Ramos (cell line): ENCODE results near the gene PLEKHA6.

Experiments
- in situ Hi-C: fragments of 300-500 bp; cut with MboI; formaldehyde crosslinking; loops from one replicate; pipeline ENCODE4 v1.14.3; 2022; ENCODE audit warnings: low sequenced_read_pairs; ENCODE audit not compliant: unreplicated experiment

The PLEKHA6 gene

DNA sequence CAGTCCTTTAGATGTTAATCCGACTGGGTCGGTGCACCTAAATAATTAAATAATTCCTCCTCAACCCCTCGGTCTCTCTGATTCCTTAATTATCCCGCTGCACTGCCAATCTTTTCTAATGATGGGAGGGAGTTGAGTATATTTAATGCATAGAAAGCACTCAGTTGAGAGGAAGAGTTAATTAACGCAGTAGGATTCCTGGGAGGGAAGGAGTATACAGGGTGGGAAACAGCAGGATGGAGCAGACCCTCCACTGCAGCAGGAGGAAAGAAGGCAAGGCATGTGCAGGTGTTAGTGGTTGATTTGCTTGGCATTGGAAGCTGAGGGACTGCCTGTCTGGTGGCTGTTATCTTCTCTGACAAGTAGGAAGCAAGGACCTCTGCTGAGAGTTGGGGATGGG is 183.7 kb downstream of the PLEKHA6 start:
- in situ Hi-C loops = no loop called here

DNA sequence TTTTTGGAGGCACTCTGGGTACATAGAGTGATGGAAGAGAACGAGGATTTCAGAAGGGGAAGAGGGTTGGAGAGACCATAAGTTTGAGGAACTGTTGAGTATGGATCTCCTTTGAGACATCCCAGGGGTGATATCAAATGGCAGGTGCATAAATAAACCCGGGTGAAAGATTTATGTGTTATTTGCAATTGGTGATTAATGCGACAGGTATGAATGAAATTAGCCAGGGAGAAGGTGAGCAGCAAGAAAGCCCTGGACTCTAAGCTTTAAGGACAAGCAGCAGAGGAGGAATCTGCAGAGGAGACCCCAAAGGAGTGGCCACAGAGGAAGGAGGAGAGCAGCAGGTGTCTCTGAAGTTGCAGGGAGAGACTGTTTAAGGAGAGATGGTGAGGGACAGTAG is 184.8 kb downstream of the PLEKHA6 start:
- in situ Hi-C loops = no loop called here

DNA sequence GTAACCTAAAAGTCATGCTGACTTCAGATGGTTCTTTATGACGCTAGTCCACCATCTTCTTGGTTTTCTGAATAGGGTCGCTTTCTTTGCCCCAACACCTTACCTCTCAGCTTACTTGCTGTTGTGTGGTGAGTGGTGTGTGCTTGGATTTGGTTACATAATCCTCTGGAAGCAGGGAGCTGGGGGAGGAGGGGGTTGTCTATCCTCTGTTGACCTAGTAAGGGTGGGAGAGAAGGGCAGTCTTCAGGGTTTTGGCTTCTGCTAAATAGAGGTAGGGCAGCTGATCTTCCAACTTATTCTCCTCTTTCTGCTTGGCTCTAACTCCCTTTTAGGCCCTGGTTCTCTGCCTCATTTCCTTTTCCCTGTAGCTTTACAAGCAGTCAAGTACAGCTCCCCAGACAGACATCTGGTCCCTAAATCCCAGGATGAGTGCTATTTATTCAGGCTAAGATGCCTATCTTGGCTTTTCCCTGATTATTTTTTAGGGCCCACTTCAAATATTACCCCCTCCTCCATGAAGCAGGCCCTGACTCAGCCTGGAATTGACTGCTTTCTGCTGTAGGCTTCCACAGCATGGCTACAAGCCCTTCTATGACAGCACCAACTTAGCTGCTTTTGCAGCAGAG is 187.2 kb downstream of the PLEKHA6 start:
- in situ Hi-C loops = no loop called here

DNA sequence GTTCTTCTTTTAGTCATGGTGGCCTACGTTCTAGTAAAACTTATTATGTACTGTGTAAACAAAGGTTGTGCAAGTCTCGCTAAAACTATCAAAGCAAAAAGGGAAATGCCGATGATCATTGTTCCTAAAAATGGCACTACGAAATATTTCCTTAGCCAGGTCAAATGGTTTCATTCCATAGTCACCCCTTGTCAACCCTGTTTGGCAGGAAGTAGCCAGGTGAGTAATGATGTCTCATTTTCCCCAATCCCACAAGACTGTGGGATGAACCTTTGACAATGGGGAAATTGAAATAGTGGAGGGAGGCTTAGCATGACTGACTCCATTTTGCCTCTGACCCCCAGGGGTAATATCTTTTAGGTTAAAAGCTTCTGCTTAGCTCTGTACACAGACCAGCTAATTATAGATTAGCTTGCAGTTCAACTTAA is 188.0 kb downstream of the PLEKHA6 start:
- in situ Hi-C loops = no loop called here

DNA sequence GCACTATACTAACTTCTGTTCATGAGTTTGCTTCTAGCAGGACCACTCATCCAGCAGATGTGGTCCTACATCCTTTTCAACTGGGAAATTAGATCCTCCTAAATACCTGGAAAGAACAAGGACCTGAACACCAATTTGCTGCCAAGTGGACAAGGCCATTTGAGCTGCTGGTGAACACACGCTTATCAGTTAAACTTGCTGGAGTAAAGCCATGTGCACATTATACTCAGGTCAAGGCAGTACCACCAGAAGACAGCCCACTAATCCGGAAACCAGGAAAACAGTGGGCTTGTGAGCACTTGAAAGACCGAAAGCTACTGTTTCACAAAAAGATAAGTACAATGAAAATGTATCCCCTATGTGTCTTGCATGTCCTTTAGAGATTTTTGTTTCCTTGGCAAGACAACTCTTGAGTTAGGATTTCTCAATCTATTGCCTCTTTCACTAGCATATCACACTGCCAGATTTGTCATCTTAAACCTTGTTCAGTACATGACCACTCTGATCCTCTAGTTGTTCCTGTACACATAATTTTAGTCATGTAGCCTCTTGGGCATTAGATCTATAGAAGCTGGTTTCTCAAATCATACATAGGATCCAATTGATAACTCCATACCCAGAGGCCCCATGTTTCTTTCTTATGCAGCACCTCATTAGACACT is 189.1 kb downstream of the PLEKHA6 start:
- in situ Hi-C loops = no loop called here

DNA sequence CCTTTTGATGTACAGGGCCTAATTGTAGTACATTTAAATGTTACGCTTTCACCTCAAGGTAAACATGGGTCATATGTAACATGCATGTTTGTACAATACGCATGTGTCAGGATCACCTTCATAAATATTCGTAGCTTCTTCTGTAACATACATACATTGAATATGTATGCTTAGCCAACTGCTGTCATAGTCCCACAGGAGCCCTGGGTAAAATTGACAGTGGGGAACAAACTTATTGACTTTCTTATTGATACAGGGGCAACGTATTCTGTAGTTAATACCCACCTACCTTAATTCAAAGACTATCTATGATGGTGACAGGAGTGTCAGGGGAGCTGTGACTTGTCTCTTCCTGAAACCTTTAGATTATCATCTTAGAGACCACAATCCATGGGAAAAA is 189.9 kb downstream of the PLEKHA6 start:
- in situ Hi-C loops = loop anchor here (5.0 kb wide), 1 partner anchor 192 kb away; no protein-coding TSS in a partner anchor
